Neural crest cell (in vitro differentiated cells): ENCODE measurements around the gene TNXB. TPM values are rescaled to one million over a fixed set of nuclear protein-coding genes. Genes with fewer than 3 reads are reported as not detected.

Source experiments
- DNase-seq: peaks from one replicate; pipeline ENCODE4 v3.0.0; 2021; ENCODE audit warnings: low read depth, mixed read lengths, low spot score
- H3K27ac Mint-ChIP-seq: one replicate; pipeline ENCODE4 v1.8.0; 2021; ENCODE audit warnings: mild to moderate bottlenecking, mixed read lengths; ENCODE audit not compliant: unreplicated experiment
- H3K27me3 Mint-ChIP-seq: 2 replicates; pipeline ENCODE4 v1.8.0; 2021; ENCODE audit warnings: low read depth, mild to moderate bottlenecking, mixed read lengths
- H3K36me3 Mint-ChIP-seq: 2 replicates; pipeline ENCODE4 v1.8.0; 2021; ENCODE audit warnings: low read depth, mild to moderate bottlenecking, mixed read lengths
- H3K4me1 Mint-ChIP-seq: 2 replicates; pipeline ENCODE4 v1.8.0; 2021; ENCODE audit warnings: mixed read lengths
- H3K4me3 Mint-ChIP-seq: one replicate; pipeline ENCODE4 v1.8.0; 2021; ENCODE audit warnings: mild to moderate bottlenecking, mixed read lengths
- H3K9me3 Mint-ChIP-seq: 2 replicates; pipeline ENCODE4 v1.8.0; 2021; ENCODE audit warnings: mixed read lengths
- total RNA-seq: library from RNA; stranded (reverse); gene quantifications from 2 replicates; pipeline ENCODE4 v1.2.1, GENCODE V29; 2021
- TF ChIP-seq, protein P1 (sequence below): fragments of 200-600 bp; sonication (generic); conservative IDR thresholded peaks from 2 replicates; pipeline ENCODE4 v1.5.0; 2021; ENCODE audit warnings: antibody characterized with exemption, mild to moderate bottlenecking

The TNXB gene
- total RNA-seq, 1 donor from 2014 or later: 6.6 TPM

DNA sequence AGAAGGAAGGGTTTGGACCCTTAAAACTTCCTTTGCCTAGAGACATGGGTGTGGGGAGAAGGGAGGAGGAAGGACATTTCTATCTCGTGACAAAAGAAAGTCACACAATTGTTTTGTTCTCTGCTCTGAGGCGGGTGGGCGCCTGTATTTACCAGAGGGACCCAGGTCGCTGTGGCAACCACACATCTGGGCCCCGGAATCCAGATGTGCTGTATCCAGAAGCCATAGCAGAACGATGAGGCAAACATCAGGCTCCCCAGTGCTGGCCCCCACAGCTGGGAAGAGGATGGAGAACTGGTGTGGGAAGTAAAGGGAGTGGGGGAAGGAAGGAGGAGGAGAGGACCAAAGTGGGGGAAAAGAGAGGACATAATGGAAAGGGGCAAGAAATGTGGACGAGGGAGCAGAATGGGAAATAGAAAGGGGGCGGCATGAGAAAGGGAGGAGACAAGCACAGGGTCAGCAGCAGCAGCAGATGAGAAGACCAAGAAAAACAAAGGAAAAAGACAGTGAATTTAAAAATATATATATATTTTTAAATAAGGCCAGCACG lies 3.4 kb upstream of the TNXB start:
- Mint-ChIP-seq H3K27ac (peak overlapping the region; percentile 51), H3K9me3 (no peaks in the 10 kb centered on the region), H3K4me1 (peaks cover 39% of the 10 kb centered on the region), H3K36me3 (peaks cover 11% of the 10 kb centered on the region), H3K27me3 (peaks cover 27% of the 10 kb centered on the region), H3K4me3 (no peak overlapping the region)
- TF ChIP-seq, protein P1, sequence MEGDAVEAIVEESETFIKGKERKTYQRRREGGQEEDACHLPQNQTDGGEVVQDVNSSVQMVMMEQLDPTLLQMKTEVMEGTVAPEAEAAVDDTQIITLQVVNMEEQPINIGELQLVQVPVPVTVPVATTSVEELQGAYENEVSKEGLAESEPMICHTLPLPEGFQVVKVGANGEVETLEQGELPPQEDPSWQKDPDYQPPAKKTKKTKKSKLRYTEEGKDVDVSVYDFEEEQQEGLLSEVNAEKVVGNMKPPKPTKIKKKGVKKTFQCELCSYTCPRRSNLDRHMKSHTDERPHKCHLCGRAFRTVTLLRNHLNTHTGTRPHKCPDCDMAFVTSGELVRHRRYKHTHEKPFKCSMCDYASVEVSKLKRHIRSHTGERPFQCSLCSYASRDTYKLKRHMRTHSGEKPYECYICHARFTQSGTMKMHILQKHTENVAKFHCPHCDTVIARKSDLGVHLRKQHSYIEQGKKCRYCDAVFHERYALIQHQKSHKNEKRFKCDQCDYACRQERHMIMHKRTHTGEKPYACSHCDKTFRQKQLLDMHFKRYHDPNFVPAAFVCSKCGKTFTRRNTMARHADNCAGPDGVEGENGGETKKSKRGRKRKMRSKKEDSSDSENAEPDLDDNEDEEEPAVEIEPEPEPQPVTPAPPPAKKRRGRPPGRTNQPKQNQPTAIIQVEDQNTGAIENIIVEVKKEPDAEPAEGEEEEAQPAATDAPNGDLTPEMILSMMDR: no peak
- DNase-seq: no peak

DNA sequence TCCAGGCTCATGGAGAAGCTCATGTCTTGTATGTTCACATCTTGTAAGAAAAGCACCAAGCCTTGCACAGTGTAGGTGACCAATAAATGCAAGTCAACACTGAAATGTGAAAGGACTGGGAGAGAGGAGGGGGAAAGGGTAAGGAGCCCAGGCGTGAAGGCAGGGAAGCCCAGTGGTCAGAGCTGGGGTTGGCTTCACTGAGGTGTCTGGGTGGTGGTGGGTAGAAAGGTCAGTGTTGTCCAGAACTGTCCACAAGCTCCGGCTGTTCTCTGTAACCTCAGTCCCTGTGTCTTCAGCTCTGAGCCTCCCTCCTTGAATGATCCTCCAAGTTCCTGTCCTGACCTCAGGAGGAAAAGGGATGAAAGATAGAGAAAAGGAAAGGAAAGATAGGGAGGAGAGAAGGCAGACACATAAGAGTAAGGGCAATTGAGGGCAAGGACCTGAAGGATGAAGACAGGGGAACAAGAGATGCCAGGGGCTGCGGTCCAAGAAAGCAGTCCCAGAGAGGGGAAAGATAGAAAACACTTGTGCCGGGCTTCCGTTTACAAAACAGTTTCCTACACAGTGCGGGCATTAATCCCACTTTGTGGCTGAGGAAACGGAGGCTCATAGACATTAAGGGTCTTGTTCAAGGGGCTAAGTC lies 2.4 kb upstream of the TNXB start:
- H3K27me3 Mint-ChIP-seq: peaks cover 36% of the 10 kb centered on the region
- H3K4me1 Mint-ChIP-seq: peaks cover 39% of the 10 kb centered on the region
- no peak overlapping the region for H3K4me3 Mint-ChIP-seq
- TF ChIP-seq, protein P1: no peak
- no peaks in the 10 kb centered on the region for H3K9me3 Mint-ChIP-seq
- peaks cover 7% of the 10 kb centered on the region for H3K36me3 Mint-ChIP-seq
- H3K27ac Mint-ChIP-seq: no peak overlapping the region
- DNase-seq: no peak

DNA sequence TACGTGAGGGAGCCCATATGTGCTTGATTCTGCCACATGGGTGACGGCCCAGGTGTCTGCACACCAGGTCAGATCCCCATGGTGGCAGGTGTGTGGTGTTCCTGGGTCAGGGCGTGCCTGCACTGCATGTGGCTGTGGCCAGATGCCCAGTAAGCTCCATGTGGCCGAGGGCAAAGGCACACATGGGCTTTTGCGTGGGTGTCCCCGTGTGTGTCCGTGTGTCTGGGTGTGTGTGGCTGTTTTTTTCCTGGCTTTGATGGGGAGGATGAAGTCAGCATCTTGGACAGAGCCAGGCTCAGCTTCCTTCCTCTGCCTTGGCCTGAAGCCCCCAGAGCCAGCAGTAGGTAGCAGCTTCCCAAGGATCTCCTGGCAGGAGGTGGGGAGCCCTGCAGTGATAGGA lies 1.5 kb upstream of the TNXB start:
- Mint-ChIP-seq H3K4me3 (no peak overlapping the region), H3K4me1 (peaks cover 39% of the 10 kb centered on the region), H3K9me3 (no peaks in the 10 kb centered on the region), H3K36me3 (peaks cover 6% of the 10 kb centered on the region), H3K27me3 (peaks cover 38% of the 10 kb centered on the region), H3K27ac (no peak overlapping the region)
- TF ChIP-seq, protein P1: no peak
- DNase-seq: no peak

DNA sequence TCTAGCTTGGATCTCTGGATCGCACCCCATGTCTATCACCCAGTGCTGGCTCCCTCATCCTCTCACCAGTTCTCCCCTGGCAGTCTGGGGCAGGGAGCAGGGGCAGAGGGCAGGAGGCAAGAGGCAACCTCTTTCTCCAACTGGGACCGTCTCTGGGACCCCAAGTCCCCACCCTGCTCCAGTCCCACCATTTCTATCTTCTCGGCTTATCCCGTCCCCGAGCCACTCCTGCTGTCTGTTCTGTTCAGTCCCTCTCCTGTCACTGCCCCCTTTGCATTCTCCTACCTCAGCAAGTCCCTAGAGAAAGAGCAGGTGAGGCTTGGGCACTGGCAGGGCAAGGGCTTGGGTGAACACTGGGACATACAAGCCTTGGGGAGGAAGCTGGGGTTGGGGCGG lies 625 bp upstream of the TNXB start:
- peaks cover 4% of the 10 kb centered on the region for H3K36me3 Mint-ChIP-seq
- no peak overlapping the region for H3K4me3 Mint-ChIP-seq
- H3K4me1 Mint-ChIP-seq: peaks cover 39% of the 10 kb centered on the region
- H3K27me3 Mint-ChIP-seq: peaks cover 41% of the 10 kb centered on the region
- H3K27ac Mint-ChIP-seq: no peak overlapping the region
- no peaks in the 10 kb centered on the region for H3K9me3 Mint-ChIP-seq
- TF ChIP-seq, protein P1: no peak
- DNase-seq: no peak

DNA sequence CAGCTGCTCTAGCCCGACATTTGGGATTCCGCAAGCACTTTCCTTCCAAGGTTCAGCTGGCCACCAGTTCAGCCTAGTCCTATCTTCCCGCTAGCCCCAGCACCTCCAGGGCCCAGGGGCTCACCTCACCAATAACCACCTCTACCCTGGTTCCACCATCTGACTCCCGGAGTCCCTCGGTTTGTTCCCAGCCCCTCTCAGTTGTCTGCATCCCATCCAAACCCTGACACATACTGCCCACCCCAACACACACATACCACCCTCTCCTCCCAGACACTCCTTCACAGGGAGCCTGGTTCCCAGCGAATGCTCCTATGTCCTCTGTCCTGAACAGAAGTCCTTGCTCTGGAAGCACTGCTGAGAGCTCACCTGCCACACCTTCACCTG lies 418 bp downstream of the TNXB start:
- Mint-ChIP-seq H3K27me3 (peaks cover 46% of the 10 kb centered on the region), H3K9me3 (no peaks in the 10 kb centered on the region), H3K27ac (no peak overlapping the region), H3K4me3 (peak overlapping the region; percentile 45), H3K36me3 (peaks cover 2% of the 10 kb centered on the region), H3K4me1 (peaks cover 38% of the 10 kb centered on the region)
- TF ChIP-seq, protein P1: no peak
- DNase-seq: no peak
